ENCODE measurements around the gene CEP112.
"Not testable (repeated sequence)": the region's sequence is repeated elsewhere in the genome, so short reads cannot be mapped to it uniquely, and the experiment has no call there.

Gene CEP112

DNA sequence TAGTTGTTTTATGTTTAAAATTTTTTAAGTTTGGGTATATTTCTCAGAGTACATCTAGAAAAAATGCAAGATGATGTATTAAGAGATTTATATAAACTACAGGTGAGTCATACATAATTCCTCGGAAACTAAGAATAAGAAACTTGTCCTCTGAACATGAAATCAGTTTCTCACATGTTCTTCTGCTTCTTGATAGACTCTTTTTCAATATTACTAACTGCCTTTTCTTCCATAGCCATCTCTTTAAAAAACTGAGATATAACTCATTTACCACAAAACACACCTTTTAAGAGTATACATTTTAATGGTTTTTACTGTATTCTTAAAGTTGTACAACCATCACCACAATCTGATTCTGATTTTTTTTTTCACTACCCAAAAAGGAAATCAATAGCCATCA is 392.1 kb downstream of the CEP112 start:
- DNase-seq (ENCODE audit: insufficient read length, low spot score) = no peak
- no peak for FAIRE-seq

GRCh38 chr17:65799454-65799853 is 392.5 kb downstream of the CEP112 start:
- no peak for FAIRE-seq
- DNase-seq (ENCODE audit: insufficient read length, low spot score) = no peak

DNA sequence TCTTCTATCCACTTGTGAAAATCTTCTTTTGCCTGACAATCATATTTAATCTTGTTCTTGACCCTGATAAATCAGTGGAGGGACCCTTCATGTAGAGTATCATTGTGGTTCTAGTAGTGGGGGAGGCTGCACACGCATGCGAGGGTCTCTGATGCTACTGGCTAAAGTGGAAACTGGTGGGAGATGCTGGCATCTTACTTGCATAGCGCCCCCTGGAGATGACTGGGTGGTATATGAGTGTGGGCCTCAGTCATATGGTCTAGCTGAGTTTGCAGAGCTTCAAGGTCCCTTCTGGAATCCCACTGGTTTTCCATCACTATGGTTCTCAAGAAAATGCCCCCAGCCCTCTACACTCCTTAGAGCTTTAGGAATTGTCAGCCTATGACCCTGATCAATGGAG is 394.1 kb downstream of the CEP112 start:
- no peak for FAIRE-seq

GRCh38 chr17:65797101-65797500 is 394.8 kb downstream of the CEP112 start:
- FAIRE-seq = peak; percentile 46

More for the DNA sequence above, 394.1 kb downstream of the CEP112 start:
- DNase-seq (ENCODE audit: insufficient read length, low spot score) = no peak

GRCh38 chr17:65794572-65794971 is 397.4 kb downstream of the CEP112 start:
- DNase-seq (ENCODE audit: insufficient read length, low spot score) (peak; percentile 56), FAIRE-seq (peak; percentile 13)

More at GRCh38 chr17:65797101-65797500, 394.8 kb downstream of the CEP112 start:
- DNase-seq (ENCODE audit: insufficient read length, low spot score) = no peak

DNA sequence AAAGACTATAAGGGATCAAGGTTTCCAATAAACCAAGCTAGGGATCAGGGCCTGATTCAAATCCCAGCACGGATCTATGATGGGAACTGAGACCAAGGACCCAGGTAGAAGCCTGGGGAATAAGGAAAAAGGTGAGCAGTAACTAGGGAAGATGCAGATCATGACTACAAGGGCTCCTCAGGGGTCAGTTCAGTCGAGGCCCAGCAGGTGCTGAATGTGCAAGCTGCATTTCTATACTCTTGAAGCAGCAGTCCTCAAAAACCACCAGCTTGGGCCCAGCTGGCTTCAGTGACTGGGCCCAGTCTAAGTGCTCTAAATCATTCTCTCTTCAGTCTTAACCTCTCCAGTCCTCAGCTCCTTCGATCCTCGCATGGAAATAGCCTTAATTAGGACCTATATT is 401.7 kb downstream of the CEP112 start:
- FAIRE-seq = no peak
- DNase-seq (ENCODE audit: insufficient read length, low spot score) = no peak

- DNase-seq (ENCODE audit: insufficient read length, low spot score) (no peak), FAIRE-seq (no peak)
Observed at GRCh38 chr17:65787503-65787902, 404.4 kb downstream of the CEP112 start.

DNA sequence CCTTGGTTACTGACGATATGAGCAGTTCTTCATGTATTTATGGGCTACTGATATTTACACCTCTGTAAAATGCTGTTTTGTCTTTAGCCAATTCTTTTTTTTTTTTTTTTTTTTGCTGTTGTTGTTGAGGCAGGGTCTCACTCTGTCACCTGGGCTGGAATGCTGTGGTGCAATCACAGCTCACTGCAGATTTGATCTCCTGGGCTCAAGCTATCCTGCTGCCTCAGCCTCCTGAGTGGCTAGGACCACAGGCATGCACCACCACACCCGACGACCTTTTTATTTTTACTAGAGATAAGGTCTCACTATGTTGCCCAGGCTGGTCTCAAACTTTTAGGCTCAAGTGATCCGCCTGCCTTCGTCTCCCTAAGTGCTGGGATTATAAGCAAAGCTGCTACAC is 405.5 kb downstream of the CEP112 start:
- no peak for FAIRE-seq

GRCh38 chr17:65785109-65785508 is 406.8 kb downstream of the CEP112 start:
- DNase-seq (ENCODE audit: insufficient read length, low spot score) = peak; percentile 20
- peak; percentile 83 for FAIRE-seq

More for the DNA sequence above, 405.5 kb downstream of the CEP112 start:
- no peak for DNase-seq (ENCODE audit: insufficient read length, low spot score)

GRCh38 chr17:65783845-65784334 is 408.0 kb downstream of the CEP112 start:
- peak; percentile 24 for DNase-seq (ENCODE audit: insufficient read length, low spot score)
- FAIRE-seq = peak; percentile 92

DNA sequence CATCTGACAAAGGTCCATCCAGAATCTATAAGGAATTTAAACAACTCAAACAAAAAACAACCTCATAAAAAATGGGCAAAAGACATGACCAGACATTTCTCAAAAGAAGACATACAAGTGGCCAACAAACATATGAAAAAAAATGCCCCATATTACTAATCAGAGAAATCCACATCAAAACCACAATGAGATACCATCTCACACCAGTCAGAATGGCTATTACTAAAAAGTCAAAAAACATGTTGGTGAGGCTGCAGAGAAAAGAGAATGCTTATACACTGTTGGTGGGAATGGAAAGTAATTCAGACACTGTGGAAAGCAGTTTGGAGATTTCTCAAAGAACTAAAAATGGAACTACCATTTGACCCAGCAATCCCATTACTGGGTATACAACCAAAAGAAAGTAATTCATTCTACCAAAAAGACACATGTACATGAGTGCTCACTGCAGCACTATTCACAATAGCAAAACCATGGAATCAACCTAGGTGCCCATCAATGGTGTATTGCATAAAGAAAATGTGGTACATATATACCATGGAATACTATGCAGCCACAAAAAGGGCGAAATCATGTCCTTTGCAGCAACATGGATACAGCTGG is 409.7 kb downstream of the CEP112 start:
- FAIRE-seq = peak; percentile 40
- DNase-seq (ENCODE audit: insufficient read length, low spot score) = not testable (repeated sequence)

- DNase-seq (ENCODE audit: insufficient read length, low spot score) = no peak
- no peak for FAIRE-seq
Observed at GRCh38 chr17:65780111-65780510, 411.8 kb downstream of the CEP112 start.

GRCh38 chr17:65776890-65777289 is 415.0 kb downstream of the CEP112 start:
- FAIRE-seq (peak; percentile 80), DNase-seq (ENCODE audit: insufficient read length, low spot score) (no peak)

- DNase-seq (ENCODE audit: insufficient read length, low spot score) (no peak), FAIRE-seq (no peak)
Observed at GRCh38 chr17:65774787-65775186, 417.1 kb downstream of the CEP112 start.

DNA sequence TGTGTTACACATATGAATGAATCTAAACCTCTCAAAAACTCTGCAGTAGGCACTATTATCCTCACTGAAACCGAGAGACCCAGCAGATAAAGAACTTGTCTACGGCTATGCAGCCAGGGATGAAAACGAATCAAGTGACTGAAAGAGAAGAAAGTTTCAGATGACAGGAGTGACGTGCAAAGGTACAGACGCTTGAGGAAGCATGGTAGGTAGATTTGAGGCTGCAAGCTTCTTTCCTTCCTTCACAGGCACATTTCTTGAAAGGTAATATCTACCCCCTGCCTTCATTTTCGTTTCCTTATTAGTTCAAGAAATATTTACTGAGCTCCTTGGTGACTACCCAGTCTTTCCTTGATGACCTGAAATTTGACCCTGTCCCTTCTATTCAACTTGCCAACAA is 418.9 kb downstream of the CEP112 start:
- FAIRE-seq = no peak
- no peak for DNase-seq (ENCODE audit: insufficient read length, low spot score)

- FAIRE-seq = no peak
- DNase-seq (ENCODE audit: insufficient read length, low spot score) = no peak
Observed at GRCh38 chr17:65771704-65772103, 420.2 kb downstream of the CEP112 start.

DNA sequence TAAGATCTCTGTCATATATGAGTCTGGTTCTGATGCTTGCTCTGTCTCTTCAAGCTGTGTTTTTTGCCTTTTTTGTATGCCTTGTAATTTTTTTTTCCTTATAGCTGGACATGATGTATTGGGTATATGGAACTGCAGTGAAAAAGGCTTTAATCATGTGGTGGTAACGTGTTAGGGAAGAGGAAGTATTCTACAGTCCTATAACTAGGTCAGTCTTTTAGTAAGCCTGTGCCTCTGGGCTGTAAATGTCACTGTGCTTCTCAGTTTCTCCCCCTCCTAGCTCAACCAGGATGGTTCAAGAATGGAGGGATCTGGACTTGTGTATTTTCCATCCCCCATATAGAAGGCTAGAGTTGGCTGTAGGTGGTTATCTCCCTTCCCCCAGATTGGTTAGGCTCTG is 428.1 kb downstream of the CEP112 start:
- peak; percentile 86 for FAIRE-seq
- no peak for DNase-seq (ENCODE audit: insufficient read length, low spot score)

DNA sequence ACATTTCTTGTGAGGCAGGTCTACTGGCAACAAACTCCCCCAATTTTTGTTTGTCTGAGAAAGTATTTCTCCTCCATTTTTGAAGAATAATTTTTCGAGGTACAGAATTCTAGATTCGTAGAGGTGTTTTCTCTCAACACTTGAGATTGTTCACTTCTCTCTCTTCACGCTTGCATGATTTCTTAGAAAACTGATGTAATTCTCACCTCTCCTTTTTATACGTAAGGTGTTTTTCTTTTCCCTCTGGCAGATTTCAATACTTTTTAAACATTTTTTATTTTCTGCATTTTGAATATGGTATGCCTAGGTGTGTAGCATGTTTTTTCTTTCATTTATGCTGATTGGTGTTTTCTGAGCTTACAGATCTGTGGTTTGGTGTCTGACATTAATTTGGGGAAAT is 429.0 kb downstream of the CEP112 start:
- FAIRE-seq (no peak), DNase-seq (ENCODE audit: insufficient read length, low spot score) (no peak)

GRCh38 chr17:65759532-65759931 is 432.4 kb downstream of the CEP112 start:
- DNase-seq (ENCODE audit: insufficient read length, low spot score) (no peak), FAIRE-seq (no peak)

- FAIRE-seq = no peak
Observed at GRCh38 chr17:65756760-65757159, 435.2 kb downstream of the CEP112 start.

GRCh38 chr17:65755799-65756198 is 436.1 kb downstream of the CEP112 start:
- FAIRE-seq (no peak), DNase-seq (ENCODE audit: insufficient read length, low spot score) (no peak)

More at GRCh38 chr17:65756760-65757159, 435.2 kb downstream of the CEP112 start:
- no peak for DNase-seq (ENCODE audit: insufficient read length, low spot score)

- DNase-seq (ENCODE audit: insufficient read length, low spot score) = no peak
- FAIRE-seq = peak; percentile 75
Observed at GRCh38 chr17:65754630-65755029, 437.3 kb downstream of the CEP112 start.

- DNase-seq (ENCODE audit: insufficient read length, low spot score) (no peak), FAIRE-seq (no peak)
Observed at GRCh38 chr17:65754081-65754480, 437.9 kb downstream of the CEP112 start.

Data from HTR-8/SVneo (cell line).